SK-N-MC (cell line): ENCODE data around the gene ABLIM2.

Experiments
- DNase-seq: peaks from one replicate; pipeline ENCODE4 v3.0.0-alpha.2; 2011; ENCODE audit warnings: low read depth, low spot score
- H3K27ac ChIP-seq: fragments of 200-600 bp; sonication (generic); 2 replicates; pipeline ENCODE4 v1.5.1; 2016; ENCODE audit warnings: mixed run types
- H3K36me3 ChIP-seq: fragments of 200-600 bp; sonication (generic); 2 replicates; pipeline ENCODE4 v1.6.1; 2017; ENCODE audit warnings: antibody characterized with exemption, low read length, mixed read lengths; ENCODE audit not compliant: insufficient read depth
- H3K4me3 ChIP-seq: fragments of 200-600 bp; sonication (generic); 2 replicates; pipeline ENCODE4 v1.5.1; 2016
- H3K9ac ChIP-seq: fragments of 200-600 bp; sonication (generic); 2 replicates; pipeline ENCODE4 v1.8.0; 2017; ENCODE audit warnings: mixed run types, mixed read lengths; ENCODE audit not compliant: insufficient read length
- H3K9me3 ChIP-seq: fragments of 200-600 bp; sonication (generic); 2 replicates; pipeline ENCODE4 v1.6.1; 2017; ENCODE audit warnings: low read depth, mild to moderate bottlenecking, antibody characterized with exemption, low read length, moderate library complexity, mixed read lengths
- EZH2 ChIP-seq: fragments of 200-600 bp; sonication (generic); IDR thresholded peaks from one replicate; pipeline ENCODE4 v1.6.1; 2017; ENCODE audit warnings: antibody characterized with exemption
- FOXP2 ChIP-seq: optimal IDR thresholded peaks from 2 replicates; pipeline ENCODE3; 2011; ENCODE audit warnings: mild to moderate bottlenecking, moderate library complexity; ENCODE audit not compliant: insufficient read depth; ENCODE audit errors: extremely low read length, control extremely low read depth
- POLR2AphosphoS5 ChIP-seq: IDR thresholded peaks from 2 replicates; pipeline ENCODE4 v1.6.1; 2012; ENCODE audit warnings: mild to moderate bottlenecking, low read depth, low read length, borderline replicate concordance

The ABLIM2 gene

DNA sequence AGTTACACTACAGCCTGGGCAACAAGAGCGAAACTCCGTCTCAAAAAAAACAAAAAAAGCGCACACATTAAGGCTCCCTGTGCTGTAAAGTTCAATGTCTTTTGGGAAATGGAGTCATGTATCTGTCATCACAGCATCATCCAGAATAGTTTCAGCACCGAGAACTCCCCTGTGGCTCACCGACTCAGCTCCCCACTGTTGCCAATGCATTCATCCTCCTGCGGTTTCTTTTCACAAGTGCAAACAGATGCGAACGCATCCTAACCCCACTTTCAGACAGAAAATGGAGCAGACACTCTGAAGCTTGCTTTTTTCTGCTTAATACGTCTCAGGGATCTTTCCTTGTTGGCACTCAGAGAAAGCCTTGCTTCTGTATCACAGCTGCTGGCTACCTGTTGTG lies 26.7 kb upstream of the ABLIM2 start:
- Histone ChIP-seq H3K9me3 (no peaks in the 10 kb centered on the region), H3K27ac (no peak overlapping the region), H3K9ac (no peak overlapping the region)

DNA sequence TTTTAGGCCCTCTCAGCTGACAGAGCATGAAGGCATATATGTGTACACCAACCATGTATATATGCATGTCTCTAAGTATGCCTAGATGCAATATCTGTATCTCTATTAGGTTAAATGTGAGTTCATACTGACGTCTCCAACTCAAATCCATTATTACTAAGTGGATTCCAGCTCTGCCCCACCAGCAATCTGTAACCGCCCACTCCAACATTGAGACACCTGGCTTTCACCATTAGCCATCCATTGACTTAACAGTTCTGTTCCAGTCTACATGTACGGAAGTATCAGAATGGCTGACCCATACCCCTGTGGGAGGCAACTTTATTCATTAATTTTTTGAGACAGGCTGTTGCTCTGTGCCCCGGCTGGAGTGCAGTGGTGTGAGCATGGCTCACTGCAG lies 25.4 kb upstream of the ABLIM2 start:
- Histone ChIP-seq H3K36me3 (no peaks in the 10 kb centered on the region), H3K27ac (no peak overlapping the region), H3K9ac (no peak overlapping the region), H3K9me3 (no peaks in the 10 kb centered on the region), H3K4me3 (no peak overlapping the region)
- no peak for DNase-seq
- TF ChIP-seq EZH2 (no peak), FOXP2 (no peak), POLR2AphosphoS5 (no peak)

More for the DNA sequence above, 26.7 kb upstream of the ABLIM2 start:
- TF ChIP-seq FOXP2: no peak
- no peak for TF ChIP-seq EZH2
- no peak for TF ChIP-seq POLR2AphosphoS5
- Histone ChIP-seq H3K36me3 (no peaks in the 10 kb centered on the region), H3K4me3 (no peak overlapping the region)
- no peak for DNase-seq

DNA sequence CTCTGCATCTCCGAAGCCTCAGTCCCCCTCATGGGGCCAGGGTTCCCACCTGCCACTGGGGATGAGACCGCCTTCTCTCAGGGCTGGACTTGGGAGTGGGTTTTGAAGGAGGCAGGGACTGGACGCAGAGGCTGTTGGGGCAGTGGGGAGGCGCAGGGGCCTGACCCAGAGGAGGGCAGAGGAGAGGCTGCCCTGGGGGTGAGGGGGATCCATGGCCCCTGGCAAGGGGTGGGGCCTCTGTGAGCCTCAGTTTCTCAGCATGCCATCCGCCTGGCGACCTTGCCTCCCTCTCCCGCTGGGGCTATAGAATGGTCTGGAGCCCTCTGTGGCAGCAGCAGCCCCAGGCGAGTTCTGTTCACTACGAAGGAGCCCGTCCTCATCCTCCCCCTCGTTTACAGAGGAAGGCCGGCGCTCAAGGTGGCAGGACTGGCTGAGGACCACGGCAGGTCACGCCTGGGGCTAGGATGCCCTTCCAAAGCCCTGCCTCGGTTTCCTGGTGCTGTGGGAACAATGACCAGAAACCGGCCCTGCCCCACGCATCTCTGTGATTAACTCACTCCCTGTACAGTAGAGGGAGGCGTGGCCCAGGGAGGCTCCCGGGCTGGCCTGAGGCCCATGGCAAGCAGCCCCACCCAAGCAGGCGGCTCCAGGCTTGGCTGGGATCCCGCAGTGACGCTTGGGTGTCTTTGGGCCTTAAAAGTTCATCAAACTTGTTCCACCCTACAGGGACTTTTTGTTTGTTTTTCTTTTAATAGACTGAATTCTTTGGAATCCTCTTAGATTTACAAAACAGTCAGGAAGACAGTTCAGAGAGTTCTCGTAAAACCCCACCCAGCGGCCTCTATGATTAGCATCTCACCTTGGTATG lies 24.5 kb upstream of the ABLIM2 start:
- no peak overlapping the region for H3K9ac ChIP-seq
- no peaks in the 10 kb centered on the region for H3K36me3 ChIP-seq
- no peak overlapping the region for H3K4me3 ChIP-seq
- no peak for DNase-seq
- no peaks in the 10 kb centered on the region for H3K9me3 ChIP-seq
- TF ChIP-seq POLR2AphosphoS5 (no peak), FOXP2 (no peak), EZH2 (no peak)
- H3K27ac ChIP-seq: no peak overlapping the region

DNA sequence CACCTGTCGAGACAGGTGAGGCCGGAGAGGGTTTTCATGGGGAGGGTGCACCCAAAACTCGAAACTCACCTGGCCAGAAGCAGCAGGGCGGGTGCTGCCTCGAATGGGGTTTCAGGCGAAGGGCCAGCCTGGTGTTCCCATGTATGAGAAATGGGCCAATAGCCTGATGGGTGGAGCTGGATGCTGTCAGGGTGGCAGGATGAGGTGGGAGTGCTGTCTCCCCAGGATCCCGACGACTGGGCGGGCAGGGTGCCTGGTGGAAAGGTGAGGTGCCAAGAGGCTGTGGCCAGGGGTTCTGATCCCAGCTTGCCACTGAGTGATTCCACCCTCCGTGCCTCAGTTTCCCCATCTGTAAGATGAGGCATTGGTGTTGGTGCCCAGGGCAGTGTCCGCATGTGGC lies 23.7 kb upstream of the ABLIM2 start:
- Histone ChIP-seq H3K36me3 (no peaks in the 10 kb centered on the region), H3K9ac (no peak overlapping the region), H3K27ac (no peak overlapping the region), H3K9me3 (no peaks in the 10 kb centered on the region), H3K4me3 (no peak overlapping the region)
- TF ChIP-seq FOXP2: no peak
- no peak for TF ChIP-seq EZH2
- no peak for TF ChIP-seq POLR2AphosphoS5
- DNase-seq: no peak

DNA sequence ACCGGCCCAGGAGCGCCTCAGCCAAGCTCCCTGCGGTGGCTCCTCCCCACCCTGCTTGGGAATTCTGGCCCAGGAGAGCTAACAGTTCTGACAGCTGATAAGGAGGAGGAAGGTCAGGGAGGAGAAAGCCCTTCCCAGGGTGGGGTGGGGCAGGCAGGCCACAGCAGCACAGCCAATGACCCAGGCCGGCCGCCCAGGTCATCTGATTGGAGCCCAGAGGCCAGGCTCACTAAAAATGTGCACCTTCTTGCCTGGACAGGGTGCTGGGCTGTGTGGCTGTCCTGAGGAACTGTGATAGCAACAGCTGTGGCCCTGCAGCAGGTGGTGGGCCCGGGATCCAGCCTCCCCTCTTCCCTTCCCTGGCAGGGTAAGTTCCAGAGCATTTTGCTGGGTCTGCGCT lies 23.2 kb upstream of the ABLIM2 start:
- no peak for TF ChIP-seq EZH2
- no peak for TF ChIP-seq POLR2AphosphoS5
- TF ChIP-seq FOXP2: no peak
- Histone ChIP-seq H3K36me3 (no peaks in the 10 kb centered on the region), H3K9me3 (no peaks in the 10 kb centered on the region), H3K9ac (no peak overlapping the region), H3K27ac (no peak overlapping the region), H3K4me3 (no peak overlapping the region)
- DNase-seq: no peak

DNA sequence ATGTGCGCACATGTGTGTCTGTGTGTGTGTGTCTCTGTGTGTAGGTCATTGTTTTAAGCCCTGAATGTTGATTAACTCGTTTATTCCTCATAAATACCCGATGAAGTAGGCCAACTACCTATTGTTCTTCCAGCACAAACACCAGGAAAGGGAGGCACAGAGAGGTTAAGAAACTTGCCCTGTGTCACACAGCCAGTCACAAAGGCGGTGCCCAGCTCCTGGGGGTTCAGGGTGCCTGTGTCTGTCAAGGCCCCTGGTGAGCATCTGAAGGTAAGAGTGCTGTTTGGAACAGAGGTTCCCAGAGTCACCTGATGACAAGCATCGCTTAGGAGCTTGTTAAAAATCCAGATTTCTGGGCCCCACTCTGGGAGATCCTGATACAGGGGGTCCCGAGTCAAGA lies 22.5 kb upstream of the ABLIM2 start:
- no peak for TF ChIP-seq FOXP2
- TF ChIP-seq EZH2: no peak
- TF ChIP-seq POLR2AphosphoS5: no peak
- no peak overlapping the region for H3K27ac ChIP-seq
- DNase-seq: no peak
- H3K36me3 ChIP-seq: no peaks in the 10 kb centered on the region
- H3K9ac ChIP-seq: no peak overlapping the region
- no peak overlapping the region for H3K4me3 ChIP-seq
- H3K9me3 ChIP-seq: no peaks in the 10 kb centered on the region

DNA sequence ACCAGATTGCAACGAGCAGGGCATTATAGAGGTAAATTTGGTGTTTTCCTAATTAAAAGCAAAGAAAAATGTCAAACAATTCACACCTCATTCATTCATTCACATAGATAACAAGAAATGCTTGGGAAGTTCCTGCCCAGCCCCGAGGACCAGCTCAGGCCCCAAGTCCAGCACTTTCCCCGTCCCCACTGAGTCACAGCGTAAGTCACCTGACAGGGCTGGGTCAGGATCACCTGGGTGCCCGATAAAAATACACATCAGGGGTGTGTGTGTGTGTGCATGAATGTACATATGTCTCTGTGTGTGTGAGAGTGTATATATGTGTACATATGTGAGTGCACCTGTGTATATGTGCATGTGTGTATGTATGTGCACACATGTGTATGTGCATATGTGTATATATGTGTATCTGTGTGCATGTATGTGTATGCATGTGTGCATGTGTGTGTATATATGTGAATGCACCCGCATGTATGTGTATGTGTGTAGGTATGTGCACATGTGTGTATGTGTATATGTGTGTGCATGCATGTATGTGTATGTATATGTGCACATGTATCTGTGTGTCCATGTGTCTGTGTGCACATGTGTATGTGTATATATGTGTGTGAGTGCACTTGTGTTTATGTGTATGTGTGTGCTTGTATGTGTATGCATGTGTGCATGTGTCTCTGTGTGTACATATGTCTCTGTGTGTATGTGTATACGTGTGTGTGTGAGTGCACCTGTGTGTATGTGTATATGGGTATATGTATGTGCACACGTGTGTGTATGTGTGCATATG lies 21.9 kb upstream of the ABLIM2 start:
- DNase-seq: no peak
- TF ChIP-seq FOXP2: no peak
- no peak for TF ChIP-seq POLR2AphosphoS5
- no peak for TF ChIP-seq EZH2
- Histone ChIP-seq H3K4me3 (no peak overlapping the region), H3K36me3 (no peaks in the 10 kb centered on the region), H3K9me3 (no peaks in the 10 kb centered on the region), H3K27ac (no peak overlapping the region), H3K9ac (no peak overlapping the region)

DNA sequence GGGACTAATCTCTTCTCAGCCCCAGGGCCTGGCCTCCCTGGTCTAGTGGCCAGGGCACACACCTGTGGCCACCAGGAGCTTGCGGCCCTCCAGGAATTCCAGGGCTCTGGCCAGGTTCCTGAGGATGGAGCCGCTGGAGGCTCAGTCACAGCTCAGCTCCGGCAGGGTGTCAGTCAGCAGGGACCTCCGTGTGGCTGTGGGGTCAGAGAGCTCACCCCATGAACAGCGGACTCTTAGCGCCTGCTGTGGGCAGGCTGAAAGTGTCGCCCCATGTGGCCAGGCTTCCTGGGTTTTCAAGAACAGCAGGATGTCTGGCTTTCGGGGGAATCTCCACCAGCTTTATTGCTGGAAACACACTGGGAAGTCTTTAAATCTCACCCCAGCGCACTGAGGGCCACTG lies 21.2 kb upstream of the ABLIM2 start:
- TF ChIP-seq POLR2AphosphoS5 (no peak), EZH2 (no peak), FOXP2 (no peak)
- Histone ChIP-seq H3K4me3 (no peak overlapping the region), H3K9me3 (no peaks in the 10 kb centered on the region), H3K36me3 (no peaks in the 10 kb centered on the region), H3K27ac (no peak overlapping the region), H3K9ac (no peak overlapping the region)
- DNase-seq: no peak

DNA sequence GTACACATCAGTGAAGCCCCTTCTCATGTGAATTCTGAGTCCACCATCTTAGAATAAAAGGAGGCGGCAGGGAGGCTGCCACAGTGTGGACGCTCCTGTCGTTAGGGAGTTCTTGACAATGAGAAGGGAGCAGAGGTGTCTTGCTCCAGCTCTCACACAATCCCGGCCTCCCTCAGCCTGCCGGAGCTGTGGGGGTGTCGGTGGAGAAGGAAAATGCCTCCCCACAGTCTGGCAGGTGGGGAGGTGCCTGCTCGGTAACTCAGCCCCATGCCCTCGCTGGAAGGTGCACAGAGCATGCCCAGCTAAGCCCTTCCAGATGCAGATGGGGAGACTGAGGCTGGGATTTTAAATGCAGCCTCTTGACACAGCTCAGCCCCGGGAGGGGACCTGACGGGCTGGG lies 20.5 kb upstream of the ABLIM2 start:
- no peaks in the 10 kb centered on the region for H3K9me3 ChIP-seq
- no peak for DNase-seq
- H3K9ac ChIP-seq: no peak overlapping the region
- no peaks in the 10 kb centered on the region for H3K36me3 ChIP-seq
- H3K4me3 ChIP-seq: no peak overlapping the region
- TF ChIP-seq FOXP2: no peak
- H3K27ac ChIP-seq: no peak overlapping the region
